Measurements from ENCODE around the gene PRKX. TPM values are rescaled to one million over a fixed set of nuclear protein-coding genes. Genes with fewer than 3 reads are reported as not detected.

Gene PRKX
- total and polyA plus RNA-seq, 2 of the 8 experiments (the other 6 are each of a cell fraction or from before 2014, with no cell fraction given), result 19.4 to 55.3 TPM

GRCh38 chrX:3631196-3631595 lies 82.3 kb downstream of the PRKX start:
- Histone ChIP-seq H2BK5ac (ENCODE audit: low read depth, low read length) (no peak overlapping the region), H2BK20ac (ENCODE audit: low read length) (no peak overlapping the region), H3K4me2 (ENCODE audit: insufficient read depth in 1 of 2, low read depth in 2 of 2, low read length in 2 of 2) (no peak overlapping the region), H4K5ac (ENCODE audit: insufficient read length, low read depth, low read length) (no peak overlapping the region), H3K23me2 (ENCODE audit: low read depth, low read length) (no peaks in the 10 kb centered on the region), H2BK15ac (ENCODE audit: low read length) (no peak overlapping the region), H4K20me1 (replicated peaks in 1 of 2; ENCODE audit: control insufficient read depth in 1 of 2, insufficient read depth in 2 of 2, low read length in 2 of 2) (no peaks in the 10 kb centered on the region), H3K18ac (ENCODE audit: extremely low read depth, low read length) (no peak overlapping the region), H4K91ac (replicated peaks; ENCODE audit: insufficient read length, low read length) (no peak overlapping the region), H3K79me1 (ENCODE audit: low read depth, low read length) (no peaks in the 10 kb centered on the region), H2AFZ (ENCODE audit: low read length) (no peak overlapping the region), H3K4ac (replicated peaks; ENCODE audit: insufficient read length, low read depth, low read length) (no peak overlapping the region), H3K27me3 (replicated peaks in 1 of 4; ENCODE audit: control insufficient read depth in 3 of 4, extremely low read depth in 1 of 4, insufficient read depth in 3 of 4, low read length in 3 of 4) (no peaks in the 10 kb centered on the region), H3K27ac (ENCODE audit: low read depth, low read length) (no peak overlapping the region), H2AK5ac (ENCODE audit: low read depth, low read length) (no peak overlapping the region), H3K56ac (replicated peaks; ENCODE audit: insufficient read length, low read depth, low read length) (no peak overlapping the region), H4K8ac (ENCODE audit: extremely low read depth, insufficient read depth, low read length) (no peak overlapping the region), H3K79me2 (ENCODE audit: control insufficient read depth in 1 of 2, insufficient read depth in 2 of 2, low read length in 2 of 2) (no peaks in the 10 kb centered on the region), H3K4me1 (replicated peaks in 1 of 4; ENCODE audit: control insufficient read depth in 3 of 4, insufficient read depth in 4 of 4, low read length in 3 of 4) (no peaks in the 10 kb centered on the region), H3K36me3 (ENCODE audit: control insufficient read depth in 2 of 4, insufficient read depth in 4 of 4, low read length in 3 of 4) (peaks cover 0 to 7% (median 1%) of the 10 kb centered on the region in 4 experiments; a peak in 3 of 8 replicates), H2BK12ac (ENCODE audit: low read depth, low read length) (no peak overlapping the region), H2BK120ac (replicated peaks; ENCODE audit: low read depth, low read length) (no peak overlapping the region), H3K9me3 (ENCODE audit: insufficient read depth in 2 of 2, low read depth in 1 of 2, low read length in 1 of 2) (no peaks in the 10 kb centered on the region), H3K4me3 (ENCODE audit: extremely low read depth in 1 of 4, insufficient read depth in 2 of 4, low read depth in 3 of 4, low read length in 4 of 4) (no peak overlapping the region), H3K9ac (replicated peaks in 1 of 4; ENCODE audit: extremely low read depth in 1 of 4, low read depth in 3 of 4, low read length in 3 of 4) (no peak overlapping the region), H3K23ac (ENCODE audit: insufficient read length) (no peak overlapping the region), H3K14ac (ENCODE audit: insufficient read length) (no peak overlapping the region)
- WGBS, 2 experiments (ENCODE audit: extremely low coverage in 1 of 2, insufficient coverage in 1 of 2, insufficient read length in 1 of 2, insufficient replicate concordance in 2 of 2, low coverage in 1 of 2, low lambda C conversion rate in 2 of 2, missing lambda C conversion rate in 1 of 2), result 100% methylated on average over 3 of the region's 3 CpGs; no CpG with 5 or more reads in 1 of the 2 experiments
- CTCF ChIA-PET (ENCODE audit: partially characterized antibody), result no interaction called here
- DNase-seq (ENCODE audit: low read depth in 1 of 2, low spot score in 2 of 2) (no peak), FAIRE-seq (no peak)
- POLR2A ChIA-PET (ENCODE audit: partially characterized antibody), result no interaction called here
- TF ChIP-seq SIRT6 (IDR thresholded peaks at IDR 0.05; ENCODE audit: low read length) (no peak), BACH1 (IDR thresholded peaks at IDR 0.05; ENCODE audit: low read length) (no peak), SP2 (IDR thresholded peaks at IDR 0.05; ENCODE audit: low read length) (no peak), POLR2AphosphoS5 (IDR thresholded peaks at IDR 0.05; ENCODE audit: low read depth, low read length) (no peak)
